Subcutaneous adipose tissue (tissue), 4 donors: ENCODE data around the gene ALDH9A1. TPM values are rescaled to one million over a fixed set of nuclear protein-coding genes. Genes with fewer than 3 reads are reported as not detected.

ENCODE experiments used
- total RNA-seq, 4 donors: library from RNA; depleted of rRNA; stranded (reverse); fragments of >200 nt; gene quantifications; one replicate each; pipeline ENCODE4 v1.1.0, GENCODE V29; 2016
- TF ChIP-seq, protein P1 (sequence below): fragments of 450-650 bp; IDR thresholded peaks from one replicate; pipeline ENCODE4 v1.5.1; 2016; ENCODE audit warnings: low read depth, mild to moderate bottlenecking, control low read depth, antibody characterized with exemption, moderate library complexity

The ALDH9A1 gene
- total RNA-seq, 4 donors from 2014 or later = 113 to 174 (median 150) TPM

DNA sequence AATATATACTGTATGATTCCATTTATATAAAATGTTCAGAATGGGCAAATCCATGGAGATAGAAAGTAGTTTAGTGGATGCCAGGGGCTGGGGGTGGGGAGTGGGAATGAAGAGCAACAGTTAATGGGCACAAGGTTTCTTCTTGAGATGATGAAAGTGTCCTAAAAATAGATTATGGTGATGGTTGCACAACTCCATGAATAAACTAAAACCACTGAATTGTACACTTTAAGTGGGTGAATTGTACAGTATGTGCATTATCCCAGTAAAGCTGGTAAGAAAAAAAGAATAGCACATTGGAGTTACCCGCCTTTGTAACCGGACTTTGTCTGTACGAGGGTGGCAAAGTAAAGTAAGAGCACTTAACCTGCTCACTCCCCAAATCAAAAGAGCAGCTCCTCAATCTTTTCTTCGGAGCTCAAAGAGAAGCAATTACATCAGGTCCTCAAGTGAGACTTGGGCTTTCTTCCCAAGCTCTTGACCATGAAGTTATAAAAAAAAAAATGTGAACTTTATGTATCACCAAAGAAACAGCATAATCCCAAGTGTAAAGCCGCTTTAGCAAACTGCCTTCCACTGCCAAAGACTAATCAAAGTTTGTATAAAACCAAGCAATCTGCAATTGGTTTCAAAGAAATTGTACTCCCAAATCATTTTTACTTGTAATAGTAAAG is 32.1 kb downstream of the ALDH9A1 start:
- TF ChIP-seq, protein P1, sequence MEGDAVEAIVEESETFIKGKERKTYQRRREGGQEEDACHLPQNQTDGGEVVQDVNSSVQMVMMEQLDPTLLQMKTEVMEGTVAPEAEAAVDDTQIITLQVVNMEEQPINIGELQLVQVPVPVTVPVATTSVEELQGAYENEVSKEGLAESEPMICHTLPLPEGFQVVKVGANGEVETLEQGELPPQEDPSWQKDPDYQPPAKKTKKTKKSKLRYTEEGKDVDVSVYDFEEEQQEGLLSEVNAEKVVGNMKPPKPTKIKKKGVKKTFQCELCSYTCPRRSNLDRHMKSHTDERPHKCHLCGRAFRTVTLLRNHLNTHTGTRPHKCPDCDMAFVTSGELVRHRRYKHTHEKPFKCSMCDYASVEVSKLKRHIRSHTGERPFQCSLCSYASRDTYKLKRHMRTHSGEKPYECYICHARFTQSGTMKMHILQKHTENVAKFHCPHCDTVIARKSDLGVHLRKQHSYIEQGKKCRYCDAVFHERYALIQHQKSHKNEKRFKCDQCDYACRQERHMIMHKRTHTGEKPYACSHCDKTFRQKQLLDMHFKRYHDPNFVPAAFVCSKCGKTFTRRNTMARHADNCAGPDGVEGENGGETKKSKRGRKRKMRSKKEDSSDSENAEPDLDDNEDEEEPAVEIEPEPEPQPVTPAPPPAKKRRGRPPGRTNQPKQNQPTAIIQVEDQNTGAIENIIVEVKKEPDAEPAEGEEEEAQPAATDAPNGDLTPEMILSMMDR = no peak

DNA sequence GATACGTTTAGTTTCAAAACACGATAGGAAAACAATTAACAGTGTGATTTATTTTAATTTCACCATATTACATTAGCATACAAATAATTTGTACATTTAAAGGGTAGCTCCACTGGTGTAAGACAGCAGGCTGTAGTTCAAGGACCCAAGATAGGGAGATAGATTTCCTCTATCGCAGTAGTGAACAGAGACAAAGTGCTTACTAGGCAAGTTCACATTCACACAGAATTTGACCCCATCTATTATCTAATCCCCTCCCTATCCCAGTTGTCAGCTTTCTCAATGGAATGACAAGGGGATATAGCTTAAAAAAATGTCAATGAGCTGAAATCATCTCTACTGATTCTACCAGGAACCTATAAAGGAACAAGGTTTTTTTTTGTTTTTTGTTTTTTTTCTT is 36.2 kb downstream of the ALDH9A1 start:
- TF ChIP-seq, protein P1 = no peak

DNA sequence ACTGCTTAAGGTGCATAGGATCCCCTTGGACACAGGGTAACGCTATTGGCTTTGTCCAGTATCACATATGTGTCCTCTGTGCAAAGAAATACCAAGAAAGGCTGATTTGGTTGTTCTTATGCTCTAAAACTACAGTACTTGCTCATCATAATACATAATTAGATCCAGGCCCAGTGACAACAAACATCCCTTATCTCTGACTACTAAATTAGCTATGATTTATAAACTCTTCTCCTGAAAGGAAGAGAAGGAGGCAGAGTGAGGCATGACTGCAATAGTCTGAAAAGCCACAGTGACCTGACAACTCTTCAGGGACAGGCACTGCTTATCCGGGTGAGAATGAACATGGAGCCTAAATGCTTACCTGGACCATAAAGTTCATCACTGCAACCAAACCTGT is 36.7 kb downstream of the ALDH9A1 start:
- TF ChIP-seq, protein P1 = no peak

DNA sequence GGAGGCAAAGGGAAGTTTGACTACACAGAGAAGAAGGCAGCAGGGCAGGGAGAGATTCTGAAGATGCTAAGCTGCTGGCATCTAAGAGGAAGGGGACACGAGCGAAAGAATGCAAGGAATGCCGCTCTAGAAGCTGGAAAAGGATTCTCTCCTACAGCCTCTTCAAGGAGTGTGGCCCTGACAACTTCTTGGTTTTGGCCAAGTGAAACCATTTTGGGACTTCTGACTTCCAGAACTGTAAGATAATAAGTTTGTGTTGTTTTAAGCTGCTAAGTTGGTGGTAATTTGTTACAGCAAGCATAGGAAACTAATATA is 38.8 kb downstream of the ALDH9A1 start:
- TF ChIP-seq, protein P1 = no peak

DNA sequence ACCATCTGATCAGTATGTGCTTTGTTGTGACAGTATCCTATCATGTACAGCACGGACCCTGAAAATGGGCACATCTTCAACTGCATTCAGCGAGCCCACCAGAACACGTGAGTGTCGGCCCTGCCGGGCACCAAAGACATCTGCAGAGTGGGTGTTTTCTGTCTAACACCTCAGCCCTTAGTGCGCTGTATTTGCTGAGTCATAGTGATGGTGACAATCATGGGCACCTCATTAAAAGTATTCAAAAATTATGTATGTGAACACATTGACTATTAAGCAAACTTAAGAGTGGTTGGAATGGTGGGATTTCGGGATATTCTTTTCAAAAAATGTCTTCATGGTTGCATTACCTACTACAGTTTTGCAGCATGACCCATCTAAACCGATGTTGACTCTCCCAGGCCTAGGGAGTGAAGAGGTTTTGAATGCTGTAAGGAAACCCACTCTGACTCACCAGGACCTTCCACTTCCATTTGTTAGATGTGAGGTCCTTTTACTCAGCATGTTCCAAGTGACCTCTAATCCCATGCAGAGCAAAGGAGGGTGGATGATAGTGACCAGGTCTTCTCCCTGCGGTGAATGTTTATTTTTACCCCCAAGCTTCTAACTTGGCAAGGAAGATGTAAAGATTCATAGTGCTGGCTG is 47.3 kb downstream of the ALDH9A1 start:
- TF ChIP-seq, protein P1 = no peak

DNA sequence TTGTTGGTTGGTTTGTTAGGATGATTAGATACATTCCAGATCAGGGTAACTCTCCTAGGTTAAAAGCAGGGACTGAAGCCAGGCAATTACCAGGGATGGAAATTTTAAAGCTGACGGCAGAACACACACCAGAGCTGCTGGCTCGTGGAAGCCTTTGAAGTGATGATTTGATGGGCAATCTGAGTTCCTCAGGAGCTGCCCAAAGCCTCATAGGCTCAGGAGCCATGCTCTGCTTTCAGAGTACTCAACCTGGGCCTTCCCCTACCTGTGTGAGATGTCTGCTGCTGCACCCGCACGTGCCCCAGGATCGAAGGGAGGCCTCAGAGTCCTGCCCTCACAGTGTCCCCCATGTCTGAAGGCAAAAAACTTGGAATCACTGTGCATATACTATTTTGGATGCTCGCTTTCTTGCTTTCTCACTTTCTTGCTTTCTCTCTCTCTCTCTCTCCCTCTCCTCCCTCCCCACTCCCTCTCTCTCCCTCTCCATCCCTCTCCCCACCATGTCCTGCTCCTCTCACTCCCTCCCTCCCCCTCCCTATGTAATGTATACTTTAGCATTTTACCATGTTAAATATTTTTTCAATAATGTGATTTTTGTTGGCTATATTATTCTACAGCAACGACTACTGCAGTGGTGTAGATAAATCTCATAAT is 49.3 kb downstream of the ALDH9A1 start:
- TF ChIP-seq, protein P1 = no peak

DNA sequence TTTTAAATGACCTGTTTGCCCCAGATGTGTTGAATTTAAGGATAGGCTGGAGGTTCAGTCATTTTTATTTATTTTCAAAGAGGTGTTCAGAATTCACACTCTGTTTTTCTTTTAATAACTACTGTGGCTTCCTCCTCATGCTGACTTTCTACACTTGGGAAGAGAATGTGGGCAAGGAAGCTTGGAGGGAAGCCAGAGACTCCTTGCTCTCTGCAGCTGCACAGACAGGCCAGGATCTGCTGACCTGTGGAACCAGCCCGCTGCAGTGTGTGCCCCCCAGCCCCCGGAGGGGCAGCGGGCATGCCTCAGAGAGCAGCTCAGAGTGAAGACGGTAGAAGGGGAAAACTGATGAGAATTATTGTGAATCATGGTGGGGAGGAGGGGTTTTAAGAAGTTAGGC is 50.4 kb downstream of the ALDH9A1 start:
- TF ChIP-seq, protein P1 = no peak
